ENCODE data around the gene NUMBL.

DNA sequence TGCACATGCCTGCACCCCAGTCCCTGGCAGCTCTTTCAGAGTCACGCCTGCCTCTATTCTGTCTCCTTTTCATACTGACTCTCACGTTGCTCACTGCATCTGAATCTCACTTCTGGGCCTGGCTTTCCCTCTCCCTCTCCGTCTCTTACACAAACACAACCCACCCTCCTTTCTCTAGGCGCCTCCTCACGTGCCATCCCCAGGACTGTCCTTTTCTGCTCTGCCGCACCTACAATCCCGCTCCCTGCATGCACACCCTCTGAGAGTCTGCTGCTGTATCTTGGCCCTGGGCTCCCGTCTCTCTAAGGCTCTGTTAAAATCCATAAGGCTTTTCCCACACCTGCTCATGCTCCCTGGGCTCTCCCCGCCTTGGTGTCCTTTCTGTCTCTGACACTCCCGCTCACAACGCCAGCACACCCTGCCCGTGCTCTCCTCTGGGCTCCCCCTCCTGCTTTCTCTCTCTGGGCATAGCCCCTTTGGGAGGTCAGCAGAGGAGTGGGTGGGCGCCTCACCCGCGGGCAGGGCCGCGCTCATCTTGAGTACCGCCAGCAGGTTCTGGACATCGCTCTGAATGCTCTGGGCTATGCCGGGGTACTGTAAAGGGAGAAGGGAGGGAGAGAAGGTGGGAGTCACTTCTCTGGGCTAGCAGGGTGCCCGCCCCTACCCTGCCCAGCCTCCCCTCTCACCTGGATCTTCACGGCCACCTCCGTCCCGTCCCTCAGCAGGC is 12.7 kb upstream of the NUMBL start:
- TF ChIP-seq, protein P1, sequence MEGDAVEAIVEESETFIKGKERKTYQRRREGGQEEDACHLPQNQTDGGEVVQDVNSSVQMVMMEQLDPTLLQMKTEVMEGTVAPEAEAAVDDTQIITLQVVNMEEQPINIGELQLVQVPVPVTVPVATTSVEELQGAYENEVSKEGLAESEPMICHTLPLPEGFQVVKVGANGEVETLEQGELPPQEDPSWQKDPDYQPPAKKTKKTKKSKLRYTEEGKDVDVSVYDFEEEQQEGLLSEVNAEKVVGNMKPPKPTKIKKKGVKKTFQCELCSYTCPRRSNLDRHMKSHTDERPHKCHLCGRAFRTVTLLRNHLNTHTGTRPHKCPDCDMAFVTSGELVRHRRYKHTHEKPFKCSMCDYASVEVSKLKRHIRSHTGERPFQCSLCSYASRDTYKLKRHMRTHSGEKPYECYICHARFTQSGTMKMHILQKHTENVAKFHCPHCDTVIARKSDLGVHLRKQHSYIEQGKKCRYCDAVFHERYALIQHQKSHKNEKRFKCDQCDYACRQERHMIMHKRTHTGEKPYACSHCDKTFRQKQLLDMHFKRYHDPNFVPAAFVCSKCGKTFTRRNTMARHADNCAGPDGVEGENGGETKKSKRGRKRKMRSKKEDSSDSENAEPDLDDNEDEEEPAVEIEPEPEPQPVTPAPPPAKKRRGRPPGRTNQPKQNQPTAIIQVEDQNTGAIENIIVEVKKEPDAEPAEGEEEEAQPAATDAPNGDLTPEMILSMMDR (IDR thresholded peaks at IDR 0.05; ENCODE audit: insufficient read depth, low read depth, low read length) = no peak
- TF ChIP-seq EZH2 (IDR thresholded peaks at IDR 0.05; ENCODE audit: insufficient read depth, low read length) = no peak

Measured in astrocyte (in vitro differentiated cells and primary cell).